ENCODE data around the gene RNPS1.

GRCh38 chr16:2252806-2253148 is 15.1 kb downstream of the RNPS1 start:
- TF ChIP-seq, protein P1, sequence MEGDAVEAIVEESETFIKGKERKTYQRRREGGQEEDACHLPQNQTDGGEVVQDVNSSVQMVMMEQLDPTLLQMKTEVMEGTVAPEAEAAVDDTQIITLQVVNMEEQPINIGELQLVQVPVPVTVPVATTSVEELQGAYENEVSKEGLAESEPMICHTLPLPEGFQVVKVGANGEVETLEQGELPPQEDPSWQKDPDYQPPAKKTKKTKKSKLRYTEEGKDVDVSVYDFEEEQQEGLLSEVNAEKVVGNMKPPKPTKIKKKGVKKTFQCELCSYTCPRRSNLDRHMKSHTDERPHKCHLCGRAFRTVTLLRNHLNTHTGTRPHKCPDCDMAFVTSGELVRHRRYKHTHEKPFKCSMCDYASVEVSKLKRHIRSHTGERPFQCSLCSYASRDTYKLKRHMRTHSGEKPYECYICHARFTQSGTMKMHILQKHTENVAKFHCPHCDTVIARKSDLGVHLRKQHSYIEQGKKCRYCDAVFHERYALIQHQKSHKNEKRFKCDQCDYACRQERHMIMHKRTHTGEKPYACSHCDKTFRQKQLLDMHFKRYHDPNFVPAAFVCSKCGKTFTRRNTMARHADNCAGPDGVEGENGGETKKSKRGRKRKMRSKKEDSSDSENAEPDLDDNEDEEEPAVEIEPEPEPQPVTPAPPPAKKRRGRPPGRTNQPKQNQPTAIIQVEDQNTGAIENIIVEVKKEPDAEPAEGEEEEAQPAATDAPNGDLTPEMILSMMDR (IDR thresholded peaks at IDR 0.05), result no peak
- TF ChIP-seq EP300 (IDR thresholded peaks at IDR 0.05), result no peak

Data from ovary (tissue), 3 donors.